Measurements from ENCODE around the gene BAIAP2L1. TPM values are rescaled to one million over a fixed set of nuclear protein-coding genes. Genes with fewer than 3 reads are reported as not detected.

The BAIAP2L1 gene
- total and polyA plus RNA-seq, 9 of the 15 experiments (the other 6 are each of a cell fraction or from before 2014, with no cell fraction given): 4.2 to 29.8 (median 15.5) TPM

DNA sequence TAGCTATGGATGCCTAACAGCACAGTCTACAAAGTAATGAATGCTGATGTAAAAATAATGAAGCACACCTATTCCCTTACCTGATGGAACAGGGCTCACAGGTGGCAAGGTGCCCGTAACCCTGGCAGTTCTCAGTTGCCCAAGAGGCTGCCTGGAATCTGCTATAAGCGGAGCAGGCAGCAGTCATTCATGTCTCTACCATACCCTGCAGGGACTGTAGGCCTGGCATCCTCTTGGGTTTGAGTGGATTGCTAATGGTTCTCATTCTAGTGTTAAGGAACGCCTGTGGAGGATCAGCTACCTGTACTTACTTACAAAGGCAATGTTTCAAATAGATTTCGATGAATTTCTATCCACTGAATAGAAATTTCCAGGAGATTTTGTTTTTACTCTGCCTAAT, 38.4 kb downstream of the BAIAP2L1 start (continued):
- TF ChIP-seq MYBL2 (IDR thresholded peaks at IDR 0.05; ENCODE audit: low read depth): no peak
- no peak for TF ChIP-seq MYBL2 (CRISPR knock-in tag; IDR thresholded peaks at IDR 0.05; ENCODE audit: borderline replicate concordance)
- TF ChIP-seq SETDB1 (IDR thresholded peaks at IDR 0.05; ENCODE audit: low read length): no peak
- TF ChIP-seq, protein P1, sequence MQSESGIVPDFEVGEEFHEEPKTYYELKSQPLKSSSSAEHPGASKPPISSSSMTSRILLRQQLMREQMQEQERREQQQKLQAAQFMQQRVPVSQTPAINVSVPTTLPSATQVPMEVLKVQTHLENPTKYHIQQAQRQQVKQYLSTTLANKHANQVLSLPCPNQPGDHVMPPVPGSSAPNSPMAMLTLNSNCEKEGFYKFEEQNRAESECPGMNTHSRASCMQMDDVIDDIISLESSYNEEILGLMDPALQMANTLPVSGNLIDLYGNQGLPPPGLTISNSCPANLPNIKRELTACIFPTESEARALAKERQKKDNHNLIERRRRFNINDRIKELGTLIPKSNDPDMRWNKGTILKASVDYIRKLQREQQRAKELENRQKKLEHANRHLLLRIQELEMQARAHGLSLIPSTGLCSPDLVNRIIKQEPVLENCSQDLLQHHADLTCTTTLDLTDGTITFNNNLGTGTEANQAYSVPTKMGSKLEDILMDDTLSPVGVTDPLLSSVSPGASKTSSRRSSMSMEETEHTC (IDR thresholded peaks at IDR 0.05): no peak
- no peak for TF ChIP-seq NR4A1 (CRISPR knock-in tag; IDR thresholded peaks at IDR 0.05)
- TF ChIP-seq NR4A1 (tag; IDR thresholded peaks at IDR 0.05): no peak
- TF ChIP-seq, protein P2, sequence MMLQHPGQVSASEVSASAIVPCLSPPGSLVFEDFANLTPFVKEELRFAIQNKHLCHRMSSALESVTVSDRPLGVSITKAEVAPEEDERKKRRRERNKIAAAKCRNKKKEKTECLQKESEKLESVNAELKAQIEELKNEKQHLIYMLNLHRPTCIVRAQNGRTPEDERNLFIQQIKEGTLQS (IDR thresholded peaks at IDR 0.05): no peak
- TF ChIP-seq, protein P2 (CRISPR knock-in tag; conservative IDR thresholded peaks at IDR 0.05): no peak
- TF ChIP-seq TAF7 (tag; IDR thresholded peaks at IDR 0.05): no peak
- TF ChIP-seq KLF6 (CRISPR knock-in tag; IDR thresholded peaks at IDR 0.05; ENCODE audit: borderline replicate concordance): no peak
- TF ChIP-seq MTA1 (IDR thresholded peaks at IDR 0.05; ENCODE audit: borderline replicate concordance): no peak
- TF ChIP-seq, protein P3, sequence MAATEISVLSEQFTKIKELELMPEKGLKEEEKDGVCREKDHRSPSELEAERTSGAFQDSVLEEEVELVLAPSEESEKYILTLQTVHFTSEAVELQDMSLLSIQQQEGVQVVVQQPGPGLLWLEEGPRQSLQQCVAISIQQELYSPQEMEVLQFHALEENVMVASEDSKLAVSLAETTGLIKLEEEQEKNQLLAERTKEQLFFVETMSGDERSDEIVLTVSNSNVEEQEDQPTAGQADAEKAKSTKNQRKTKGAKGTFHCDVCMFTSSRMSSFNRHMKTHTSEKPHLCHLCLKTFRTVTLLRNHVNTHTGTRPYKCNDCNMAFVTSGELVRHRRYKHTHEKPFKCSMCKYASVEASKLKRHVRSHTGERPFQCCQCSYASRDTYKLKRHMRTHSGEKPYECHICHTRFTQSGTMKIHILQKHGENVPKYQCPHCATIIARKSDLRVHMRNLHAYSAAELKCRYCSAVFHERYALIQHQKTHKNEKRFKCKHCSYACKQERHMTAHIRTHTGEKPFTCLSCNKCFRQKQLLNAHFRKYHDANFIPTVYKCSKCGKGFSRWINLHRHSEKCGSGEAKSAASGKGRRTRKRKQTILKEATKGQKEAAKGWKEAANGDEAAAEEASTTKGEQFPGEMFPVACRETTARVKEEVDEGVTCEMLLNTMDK (IDR thresholded peaks at IDR 0.05; ENCODE audit: borderline replicate concordance, insufficient read depth, low read depth, low read length, poor library complexity, severe bottlenecking): no peak
